Fibroblast of villous mesenchyme (primary cell): ENCODE results near the gene PGAM2. TPM values are rescaled to one million over a fixed set of nuclear protein-coding genes. Genes with fewer than 3 reads are reported as not detected.
A peak's percentile ranks its signal among the peaks of the same experiment; 100 is the strongest.

Experiments
- DNase-seq: peaks from one replicate; pipeline ENCODE4 v3.0.0-alpha.2; 2010; ENCODE audit warnings: low read depth
- H3K4me3 ChIP-seq: 2 replicates; pipeline ENCODE4 v1.5.1; 2011; ENCODE audit warnings: low read depth, mild to moderate bottlenecking, low read length
- total RNA-seq: library from RNA; depleted of rRNA; stranded (reverse); fragments of >200 nt; gene quantifications from 2 replicates; pipeline ENCODE4 v1.2.3, GENCODE V29; 2012
- TF ChIP-seq, protein P1 (sequence below): IDR thresholded peaks from 2 replicates; pipeline ENCODE4 v1.5.1; 2012; ENCODE audit warnings: low read depth, mild to moderate bottlenecking, low read length; ENCODE audit not compliant: insufficient read depth

PGAM2 gene
- total RNA-seq, 1 donor: under 0.01 TPM

DNA sequence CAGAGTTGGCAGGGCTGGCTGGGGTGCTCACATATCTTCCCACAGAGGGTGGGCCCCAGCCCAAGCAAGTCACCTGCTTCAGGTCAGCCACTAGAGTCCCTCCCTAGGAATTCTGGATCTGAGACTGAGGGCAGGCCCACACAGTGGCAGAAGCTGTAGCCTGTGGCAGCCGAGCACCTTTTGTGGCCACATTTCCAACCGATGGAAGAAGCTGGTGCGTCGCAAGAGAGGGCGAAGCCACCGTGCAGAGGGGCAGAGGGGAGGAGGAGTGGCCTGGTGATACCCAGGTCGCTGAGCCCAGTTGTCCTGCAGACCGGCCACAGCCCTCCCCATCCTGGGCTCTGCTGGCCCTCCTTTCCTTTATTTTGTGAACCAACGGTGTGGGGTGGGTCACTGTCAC, 11.7 kb upstream of the PGAM2 start:
- no peak overlapping the region for H3K4me3 ChIP-seq
- no peak for DNase-seq
- TF ChIP-seq, protein P1, sequence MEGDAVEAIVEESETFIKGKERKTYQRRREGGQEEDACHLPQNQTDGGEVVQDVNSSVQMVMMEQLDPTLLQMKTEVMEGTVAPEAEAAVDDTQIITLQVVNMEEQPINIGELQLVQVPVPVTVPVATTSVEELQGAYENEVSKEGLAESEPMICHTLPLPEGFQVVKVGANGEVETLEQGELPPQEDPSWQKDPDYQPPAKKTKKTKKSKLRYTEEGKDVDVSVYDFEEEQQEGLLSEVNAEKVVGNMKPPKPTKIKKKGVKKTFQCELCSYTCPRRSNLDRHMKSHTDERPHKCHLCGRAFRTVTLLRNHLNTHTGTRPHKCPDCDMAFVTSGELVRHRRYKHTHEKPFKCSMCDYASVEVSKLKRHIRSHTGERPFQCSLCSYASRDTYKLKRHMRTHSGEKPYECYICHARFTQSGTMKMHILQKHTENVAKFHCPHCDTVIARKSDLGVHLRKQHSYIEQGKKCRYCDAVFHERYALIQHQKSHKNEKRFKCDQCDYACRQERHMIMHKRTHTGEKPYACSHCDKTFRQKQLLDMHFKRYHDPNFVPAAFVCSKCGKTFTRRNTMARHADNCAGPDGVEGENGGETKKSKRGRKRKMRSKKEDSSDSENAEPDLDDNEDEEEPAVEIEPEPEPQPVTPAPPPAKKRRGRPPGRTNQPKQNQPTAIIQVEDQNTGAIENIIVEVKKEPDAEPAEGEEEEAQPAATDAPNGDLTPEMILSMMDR: no peak

DNA sequence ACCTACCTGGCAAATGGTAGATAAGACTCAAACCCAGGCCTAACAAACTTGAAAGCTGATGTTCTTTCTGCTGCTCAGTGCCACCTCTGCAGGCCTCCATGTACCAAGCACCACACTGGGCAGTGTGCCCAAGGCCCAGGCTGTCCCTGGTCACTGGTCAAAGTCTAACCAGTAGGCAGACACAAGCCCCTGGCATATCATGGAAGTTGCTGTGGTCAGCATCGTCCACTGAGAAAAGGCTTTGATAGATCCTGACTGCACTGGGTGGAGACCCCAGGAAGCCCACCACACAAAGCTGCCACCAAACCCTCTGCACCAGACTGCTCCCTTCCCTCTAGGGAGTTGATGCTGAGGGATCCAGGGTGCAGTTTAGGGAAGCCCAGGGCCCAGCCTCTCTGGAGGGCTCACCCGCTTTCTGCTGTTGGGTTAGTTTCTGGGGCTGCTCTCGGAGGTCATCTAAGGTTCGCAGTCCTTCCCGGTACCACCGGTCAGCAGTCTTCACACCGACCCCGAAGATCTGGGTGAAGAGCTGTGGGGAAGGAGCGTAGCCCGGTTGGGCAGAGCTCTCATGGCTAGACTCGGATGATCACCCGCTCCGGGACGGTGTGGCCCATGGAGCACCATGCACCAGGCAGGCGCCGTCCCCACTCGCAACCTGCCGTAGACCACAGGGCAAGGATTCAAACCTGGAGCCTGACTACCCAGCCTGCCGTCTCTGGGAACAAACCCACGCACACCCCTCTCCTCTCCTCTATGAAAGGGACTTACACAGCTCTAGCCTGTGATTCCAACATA, 10.9 kb upstream of the PGAM2 start:
- TF ChIP-seq, protein P1: no peak
- no peak overlapping the region for H3K4me3 ChIP-seq
- DNase-seq: no peak

DNA sequence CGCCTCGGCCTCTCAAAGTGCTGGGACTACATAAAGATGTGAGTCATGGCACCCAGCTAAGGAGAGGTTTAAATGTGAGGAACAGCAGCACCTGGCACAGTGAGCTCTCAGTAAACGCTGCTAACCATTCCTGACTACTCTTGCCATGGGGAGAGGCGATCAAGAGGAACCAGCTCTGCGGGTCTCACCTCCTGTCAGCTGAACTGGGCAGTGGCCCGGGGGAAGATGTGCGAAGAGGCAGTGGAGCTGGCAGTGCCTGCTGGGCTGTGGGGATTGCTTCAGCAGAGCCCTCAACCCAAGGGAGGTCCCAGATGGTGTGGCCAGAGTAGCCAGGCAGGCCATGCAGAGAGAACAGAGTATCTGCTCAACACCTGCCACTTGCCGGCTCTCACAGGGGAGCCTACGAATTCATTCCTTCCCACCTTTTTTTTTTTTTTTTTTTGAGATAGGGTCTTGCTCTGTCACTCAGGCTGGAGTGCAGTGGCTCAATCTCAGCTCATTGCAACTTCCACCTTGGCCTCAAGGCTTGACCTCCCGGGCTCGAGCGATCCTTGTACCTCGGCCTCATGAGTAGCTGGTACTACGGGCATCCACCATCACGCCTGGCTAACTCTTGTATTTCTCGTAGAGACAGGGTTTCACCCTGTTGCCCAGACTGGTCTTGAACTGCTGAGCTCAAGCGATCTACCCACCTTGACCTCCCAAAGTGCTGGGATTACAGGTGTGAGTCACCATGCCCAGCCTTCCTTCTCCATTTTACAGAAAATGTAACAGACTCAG, 10.1 kb upstream of the PGAM2 start:
- TF ChIP-seq, protein P1: no peak
- no peak for DNase-seq
- H3K4me3 ChIP-seq: no peak overlapping the region

DNA sequence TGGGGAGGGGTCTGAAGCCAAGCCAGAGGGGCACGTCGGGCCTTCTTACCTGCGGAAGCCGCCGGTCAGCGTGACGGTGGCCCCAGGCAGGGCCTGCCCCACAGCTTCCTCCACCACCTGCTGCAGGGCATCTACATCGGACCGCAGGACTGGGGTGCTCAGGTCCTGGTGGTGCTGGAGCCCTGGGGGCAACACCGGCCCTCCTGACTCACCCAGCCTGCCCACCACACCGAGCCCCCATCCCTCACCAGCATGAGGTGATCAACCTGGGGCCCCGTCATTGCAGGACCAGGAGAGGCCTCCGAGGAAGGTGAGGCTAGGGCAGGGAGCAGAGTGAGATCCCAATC, 9.0 kb upstream of the PGAM2 start:
- no peak overlapping the region for H3K4me3 ChIP-seq
- TF ChIP-seq, protein P1: no peak
- no peak for DNase-seq

DNA sequence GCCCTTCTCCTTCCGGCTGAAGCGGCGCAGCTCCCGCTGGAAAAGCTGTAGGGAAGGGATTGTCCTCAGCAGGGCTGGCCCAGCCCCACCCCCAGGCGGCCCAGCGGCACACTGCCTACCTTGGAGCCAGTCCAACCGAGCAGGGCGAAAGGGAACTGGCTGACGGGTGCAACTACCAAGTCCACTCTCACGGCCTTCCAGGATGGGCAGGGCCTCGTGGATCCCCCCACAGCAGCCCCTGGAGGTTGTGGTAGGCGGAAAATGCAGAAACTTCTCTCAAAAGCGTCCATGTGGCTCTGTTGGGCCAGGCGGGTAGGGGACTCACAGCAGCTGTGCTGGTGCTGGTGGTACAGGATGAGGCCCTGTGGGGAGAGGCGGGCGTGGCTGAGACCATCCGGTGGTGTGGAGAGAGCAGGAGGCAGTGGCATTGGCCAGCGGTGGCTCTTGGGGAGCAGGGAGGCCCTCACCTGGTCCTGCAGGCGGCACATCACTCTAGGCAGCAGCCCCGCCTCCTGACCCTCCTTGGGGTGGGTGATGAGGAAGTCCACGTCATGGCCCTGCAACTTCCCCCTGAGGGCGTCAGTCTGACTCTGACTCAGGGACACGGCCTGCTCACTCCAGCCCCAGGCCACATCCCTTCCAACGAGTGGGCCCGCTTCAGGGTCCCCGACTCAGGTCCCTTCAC, 8.4 kb upstream of the PGAM2 start:
- peak; percentile 39 for DNase-seq
- no peak overlapping the region for H3K4me3 ChIP-seq
- TF ChIP-seq, protein P1: no peak

DNA sequence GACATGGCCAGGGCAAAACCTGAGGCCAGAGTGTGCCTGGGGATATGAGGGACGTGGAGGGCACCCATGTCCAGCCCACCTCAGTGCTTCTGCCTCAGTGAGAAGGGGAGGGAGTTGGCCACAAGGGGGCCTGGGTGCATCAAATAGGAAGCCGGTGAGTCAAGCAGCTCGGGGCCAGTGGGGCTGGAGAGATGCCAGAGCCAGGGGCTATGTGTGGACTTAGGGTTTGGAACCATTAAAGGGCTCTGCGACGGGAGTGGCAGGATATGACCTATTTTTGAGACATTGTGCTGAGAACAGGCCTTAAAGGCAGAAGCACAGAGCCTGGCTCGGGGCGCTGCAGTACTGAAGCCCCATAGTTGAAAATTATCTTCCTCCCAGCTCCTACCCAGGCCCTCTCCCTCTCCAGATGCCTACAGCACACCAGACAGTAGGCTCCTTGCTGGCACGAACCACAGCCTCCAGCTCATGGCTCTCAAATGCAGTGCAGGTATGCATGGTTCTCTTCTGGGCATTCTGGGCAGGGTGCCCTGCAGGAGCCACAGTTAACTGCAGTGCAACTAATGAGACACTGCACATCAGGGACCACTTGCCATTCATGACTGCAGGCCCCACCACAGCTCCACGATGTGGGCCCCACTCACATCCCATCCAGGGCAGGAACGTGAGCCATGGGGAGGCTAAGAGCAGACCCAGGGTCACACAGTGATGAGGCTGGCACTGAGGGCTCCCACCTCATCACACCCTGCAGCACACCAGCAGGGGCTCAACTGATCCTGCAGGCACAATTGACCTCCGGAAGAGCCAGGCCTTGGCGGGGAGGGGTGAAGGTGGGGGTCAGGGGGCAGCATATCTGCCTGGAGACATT, 7.2 kb upstream of the PGAM2 start:
- DNase-seq: peak; percentile 87
- TF ChIP-seq, protein P1: peak; percentile 95
- H3K4me3 ChIP-seq: no peak overlapping the region
